Neural progenitor cell (in vitro differentiated cells): Measurements from ENCODE around the gene ZIM2.

Experiments used
- CTCF ChIP-seq: fragments of 200-600 bp; sonication (generic); IDR thresholded peaks from 2 replicates; pipeline ENCODE4 v1.5.1; 2017; ENCODE audit warnings: antibody characterized with exemption, mild to moderate bottlenecking
- EZH2phosphoT487 ChIP-seq: fragments of 200-600 bp; sonication (generic); IDR thresholded peaks from 2 replicates; pipeline ENCODE4 v1.6.1; 2017; ENCODE audit warnings: antibody characterized with exemption

- TF ChIP-seq CTCF, result no peak
- no peak for TF ChIP-seq EZH2phosphoT487
Measured at GRCh38 chr19:56884441-56884840, 43.9 kb upstream of the ZIM2 start.
